ENCODE measurements around the gene GPR149. TPM values are rescaled to one million over a fixed set of nuclear protein-coding genes. Genes with fewer than 3 reads are reported as not detected.

The GPR149 gene
- total and polyA plus RNA-seq, 2 donors = 0.02 TPM; not detected in 1

DNA sequence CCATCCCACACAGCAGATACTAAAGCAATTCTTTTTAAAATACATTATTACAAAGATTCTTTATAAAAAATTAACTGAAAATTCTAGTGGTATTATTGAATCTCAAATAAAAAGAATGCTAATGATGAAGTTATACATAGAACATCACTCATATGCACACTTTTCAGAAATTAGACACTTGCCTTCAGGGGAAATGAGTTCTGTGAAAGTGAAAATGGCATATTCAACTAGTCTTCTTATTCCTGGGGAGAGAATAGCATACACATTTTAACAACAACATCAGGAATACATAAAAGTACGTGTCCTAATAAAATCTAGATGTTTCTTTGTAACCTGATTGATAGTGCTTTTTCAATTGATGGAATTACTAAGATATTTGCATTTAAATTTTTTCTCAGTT is 68.9 kb downstream of the GPR149 start:
- WGBS = 88% methylated on average over 1 of the region's 1 CpG
- Histone ChIP-seq H3K27ac (ENCODE audit: low read depth in 1 of 2, low read length in 1 of 2) (no peak overlapping the region), H3K4me1 (ENCODE audit: control insufficient read depth in 2 of 2, insufficient read depth in 2 of 2, low read length in 2 of 2) (no peaks in the 10 kb centered on the region), H3K36me3 (ENCODE audit: control insufficient read depth in 2 of 2, insufficient read depth in 2 of 2, low read length in 1 of 2) (no peaks in the 10 kb centered on the region), H3K9me3 (ENCODE audit: control insufficient read depth in 2 of 2, insufficient read depth in 1 of 2, low read length in 1 of 2) (no peaks in the 10 kb centered on the region), H3K27me3 (ENCODE audit: control insufficient read depth in 2 of 2, insufficient read depth in 1 of 2, low read length in 1 of 2) (no peaks in the 10 kb centered on the region), H3K4me3 (ENCODE audit: low read length in 2 of 2) (no peak overlapping the region)
- DNase-seq (ENCODE audit: low read depth in 6 of 9, low spot score in 9 of 9) = no peak

DNA sequence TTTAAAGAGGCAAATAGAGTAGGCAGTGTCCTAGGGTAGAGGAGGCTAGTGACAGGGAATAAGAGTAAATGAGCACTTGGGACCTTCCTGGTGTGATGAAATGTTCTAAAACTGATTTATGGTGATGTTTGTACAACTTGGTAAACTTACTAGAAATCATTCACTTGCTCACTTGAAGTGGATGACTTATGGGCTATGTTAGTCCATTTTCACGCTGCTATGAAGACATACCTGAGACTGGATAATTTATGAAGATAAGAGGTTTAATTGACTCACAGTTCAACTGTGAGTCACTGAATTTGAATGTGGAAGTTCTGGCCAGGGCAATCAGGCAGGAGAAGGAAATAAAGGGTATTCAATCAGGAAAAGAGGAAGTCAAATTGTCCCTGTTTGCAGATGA is 74.0 kb downstream of the GPR149 start:
- H3K27me3 ChIP-seq (ENCODE audit: control insufficient read depth in 2 of 2, insufficient read depth in 1 of 2, low read length in 1 of 2) = no peaks in the 10 kb centered on the region
- no peak for DNase-seq (ENCODE audit: low read depth in 6 of 9, low spot score in 9 of 9)
- no peaks in the 10 kb centered on the region for H3K36me3 ChIP-seq (ENCODE audit: control insufficient read depth in 2 of 2, insufficient read depth in 2 of 2, low read length in 1 of 2)
- WGBS = 51% methylated on average over 1 of the region's 1 CpG
- no peaks in the 10 kb centered on the region for H3K9me3 ChIP-seq (ENCODE audit: control insufficient read depth in 2 of 2, insufficient read depth in 1 of 2, low read length in 1 of 2)
- no peak overlapping the region for H3K27ac ChIP-seq (ENCODE audit: low read depth in 1 of 2, low read length in 1 of 2)
- H3K4me3 ChIP-seq (ENCODE audit: low read length in 2 of 2) = no peak overlapping the region
- H3K4me1 ChIP-seq (ENCODE audit: control insufficient read depth in 2 of 2, insufficient read depth in 2 of 2, low read length in 2 of 2) = no peaks in the 10 kb centered on the region

DNA sequence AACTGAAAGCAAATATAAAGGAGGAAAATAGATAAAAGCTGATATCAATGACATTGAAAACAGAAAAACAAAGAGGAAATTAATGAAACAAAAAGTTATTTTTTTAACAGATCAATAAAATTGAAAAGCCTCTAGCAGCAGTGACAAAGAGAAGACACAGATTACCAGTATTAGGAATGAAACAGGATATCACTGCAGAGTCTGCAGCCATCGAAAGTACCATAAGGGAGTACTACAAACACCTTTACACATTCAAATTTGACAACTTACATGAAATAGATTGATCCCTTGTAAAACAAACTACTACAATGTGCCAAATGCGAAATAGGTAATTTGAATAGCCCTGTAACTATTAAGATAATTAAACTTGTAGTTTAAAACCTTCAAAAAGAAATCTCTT is 80.8 kb downstream of the GPR149 start:
- H3K27ac ChIP-seq (ENCODE audit: low read depth in 1 of 2, low read length in 1 of 2) = no peak overlapping the region
- H3K9me3 ChIP-seq (ENCODE audit: control insufficient read depth in 2 of 2, insufficient read depth in 1 of 2, low read length in 1 of 2) = no peaks in the 10 kb centered on the region
- no peak overlapping the region for H3K4me3 ChIP-seq (ENCODE audit: low read length in 2 of 2)
- no peaks in the 10 kb centered on the region for H3K4me1 ChIP-seq (ENCODE audit: control insufficient read depth in 2 of 2, insufficient read depth in 2 of 2, low read length in 2 of 2)
- no peaks in the 10 kb centered on the region for H3K36me3 ChIP-seq (ENCODE audit: control insufficient read depth in 2 of 2, insufficient read depth in 2 of 2, low read length in 1 of 2)
- no peaks in the 10 kb centered on the region for H3K27me3 ChIP-seq (ENCODE audit: control insufficient read depth in 2 of 2, insufficient read depth in 1 of 2, low read length in 1 of 2)
- WGBS = 90% methylated on average over 2 of the region's 2 CpGs
- DNase-seq (ENCODE audit: low read depth in 6 of 9, low spot score in 9 of 9) = no peak

DNA sequence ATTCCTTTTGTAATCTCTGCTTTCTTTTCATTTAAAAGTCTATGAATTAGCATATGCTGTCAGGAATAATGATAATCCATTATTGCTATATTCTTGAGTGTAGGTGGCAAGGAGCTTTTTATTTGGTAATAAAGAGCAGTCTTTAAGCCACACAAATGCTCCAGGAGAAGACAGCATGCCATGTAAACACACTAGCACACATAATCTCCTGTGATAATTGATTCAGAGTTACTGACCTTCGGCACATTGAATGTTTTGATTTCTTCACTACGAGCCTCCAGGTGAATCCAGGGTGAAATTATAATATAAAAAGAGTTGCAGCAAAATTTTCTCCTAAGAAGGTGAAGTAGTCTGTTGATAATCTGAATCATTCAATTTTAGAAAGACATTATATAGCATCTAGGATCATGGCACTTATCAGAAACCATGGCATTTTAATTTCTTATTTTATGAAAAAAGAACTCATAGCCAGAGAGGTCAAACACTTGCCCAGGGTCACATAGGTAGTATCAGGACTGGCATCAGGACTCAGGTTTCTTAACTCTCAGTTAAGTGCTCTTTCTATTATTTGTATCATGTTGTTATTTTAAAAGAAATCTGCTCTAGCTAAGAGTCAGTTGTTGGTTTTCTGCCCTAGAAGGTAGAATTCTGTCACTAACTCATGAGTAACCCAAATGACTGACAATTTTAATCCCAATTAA is 84.4 kb downstream of the GPR149 start:
- Histone ChIP-seq H3K27me3 (ENCODE audit: control insufficient read depth in 2 of 2, insufficient read depth in 1 of 2, low read length in 1 of 2) (no peaks in the 10 kb centered on the region), H3K4me1 (ENCODE audit: control insufficient read depth in 2 of 2, insufficient read depth in 2 of 2, low read length in 2 of 2) (no peaks in the 10 kb centered on the region), H3K36me3 (ENCODE audit: control insufficient read depth in 2 of 2, insufficient read depth in 2 of 2, low read length in 1 of 2) (no peaks in the 10 kb centered on the region), H3K27ac (ENCODE audit: low read depth in 1 of 2, low read length in 1 of 2) (no peak overlapping the region), H3K9me3 (ENCODE audit: control insufficient read depth in 2 of 2, insufficient read depth in 1 of 2, low read length in 1 of 2) (no peaks in the 10 kb centered on the region), H3K4me3 (ENCODE audit: low read length in 2 of 2) (no peak overlapping the region)
- no peak for DNase-seq (ENCODE audit: low read depth in 6 of 9, low spot score in 9 of 9)
- WGBS = 94% methylated on average over 2 of the region's 2 CpGs

DNA sequence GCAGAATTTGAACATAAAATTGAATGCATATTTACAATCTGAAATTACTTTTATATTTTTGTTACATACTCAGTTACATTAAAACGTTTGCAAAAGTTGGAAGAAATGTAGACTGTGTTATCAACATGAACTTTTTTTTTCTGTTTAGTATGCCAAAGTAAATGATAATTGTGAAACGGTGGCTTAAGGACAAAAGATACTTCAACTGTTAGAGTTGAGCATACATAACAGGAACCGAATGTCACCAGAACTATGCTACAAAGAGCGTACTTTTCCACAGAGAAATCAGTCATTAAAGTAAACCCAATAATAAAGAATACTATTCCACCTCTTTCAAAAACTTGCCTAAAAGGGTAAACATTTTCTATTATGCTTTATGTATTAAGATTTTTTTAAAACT is 91.4 kb downstream of the GPR149 start:
- DNase-seq (ENCODE audit: low read depth in 6 of 9, low spot score in 9 of 9) = no peak
- Histone ChIP-seq H3K9me3 (ENCODE audit: control insufficient read depth in 2 of 2, insufficient read depth in 1 of 2, low read length in 1 of 2) (no peaks in the 10 kb centered on the region), H3K36me3 (ENCODE audit: control insufficient read depth in 2 of 2, insufficient read depth in 2 of 2, low read length in 1 of 2) (no peaks in the 10 kb centered on the region), H3K27me3 (ENCODE audit: control insufficient read depth in 2 of 2, insufficient read depth in 1 of 2, low read length in 1 of 2) (no peaks in the 10 kb centered on the region), H3K4me1 (ENCODE audit: control insufficient read depth in 2 of 2, insufficient read depth in 2 of 2, low read length in 2 of 2) (no peaks in the 10 kb centered on the region), H3K4me3 (ENCODE audit: low read length in 2 of 2) (no peak overlapping the region), H3K27ac (ENCODE audit: low read depth in 1 of 2, low read length in 1 of 2) (no peak overlapping the region)
- WGBS = 92% methylated on average over 4 of the region's 4 CpGs

DNA sequence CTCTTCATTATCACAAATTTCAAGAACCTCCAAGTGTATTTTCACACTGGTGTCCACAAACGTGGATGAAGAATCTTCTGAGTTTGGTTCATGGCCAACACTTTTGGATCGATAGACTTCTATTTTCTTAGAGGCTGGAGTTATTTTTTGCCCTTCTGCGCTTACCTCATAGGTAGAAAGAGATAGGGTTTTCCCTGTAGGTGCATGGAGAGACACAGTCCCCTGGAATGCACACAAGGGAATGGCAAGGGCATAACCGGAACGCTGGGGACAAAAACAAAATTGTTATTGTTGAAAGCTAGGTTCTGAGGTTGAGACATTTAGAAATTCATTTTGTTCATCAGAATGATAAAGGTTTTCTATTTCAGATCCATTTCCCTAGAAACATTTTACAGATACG is 92.0 kb downstream of the GPR149 start:
- Histone ChIP-seq H3K9me3 (ENCODE audit: control insufficient read depth in 2 of 2, insufficient read depth in 1 of 2, low read length in 1 of 2) (no peaks in the 10 kb centered on the region), H3K27me3 (ENCODE audit: control insufficient read depth in 2 of 2, insufficient read depth in 1 of 2, low read length in 1 of 2) (no peaks in the 10 kb centered on the region), H3K27ac (ENCODE audit: low read depth in 1 of 2, low read length in 1 of 2) (no peak overlapping the region), H3K4me1 (ENCODE audit: control insufficient read depth in 2 of 2, insufficient read depth in 2 of 2, low read length in 2 of 2) (no peaks in the 10 kb centered on the region), H3K4me3 (ENCODE audit: low read length in 2 of 2) (no peak overlapping the region), H3K36me3 (ENCODE audit: control insufficient read depth in 2 of 2, insufficient read depth in 2 of 2, low read length in 1 of 2) (no peaks in the 10 kb centered on the region)
- no peak for DNase-seq (ENCODE audit: low read depth in 6 of 9, low spot score in 9 of 9)
- 96% methylated on average over 6 of the region's 6 CpGs for WGBS

DNA sequence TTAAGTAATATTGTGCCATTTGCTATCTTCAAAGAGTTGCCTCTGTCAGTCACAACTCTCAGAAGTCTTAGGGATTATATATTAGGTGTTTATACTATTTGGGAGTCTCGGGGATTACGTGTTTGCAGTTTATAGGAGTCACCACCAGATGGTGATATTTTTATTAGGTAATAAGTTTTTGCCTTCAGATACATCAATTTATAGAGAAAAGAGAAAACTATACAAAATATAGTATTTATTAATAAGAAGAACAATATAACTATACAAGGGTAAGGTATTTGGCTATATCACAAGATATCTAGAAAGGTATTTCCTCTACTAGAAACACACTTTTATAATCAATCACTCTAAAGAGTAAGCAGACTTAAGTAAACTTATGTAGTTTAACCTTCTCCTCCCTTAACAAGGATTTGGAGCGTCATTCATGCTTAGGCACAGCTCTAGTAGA is 95.0 kb downstream of the GPR149 start:
- peak in 2 of 9 donors; percentile 17 to 31 for DNase-seq (ENCODE audit: low read depth in 6 of 9, low spot score in 9 of 9)
- Histone ChIP-seq H3K4me1 (ENCODE audit: control insufficient read depth in 2 of 2, insufficient read depth in 2 of 2, low read length in 2 of 2) (no peaks in the 10 kb centered on the region), H3K4me3 (ENCODE audit: low read length in 2 of 2) (no peak overlapping the region), H3K27ac (ENCODE audit: low read depth in 1 of 2, low read length in 1 of 2) (no peak overlapping the region), H3K9me3 (ENCODE audit: control insufficient read depth in 2 of 2, insufficient read depth in 1 of 2, low read length in 1 of 2) (no peaks in the 10 kb centered on the region), H3K27me3 (ENCODE audit: control insufficient read depth in 2 of 2, insufficient read depth in 1 of 2, low read length in 1 of 2) (no peaks in the 10 kb centered on the region), H3K36me3 (ENCODE audit: control insufficient read depth in 2 of 2, insufficient read depth in 2 of 2, low read length in 1 of 2) (no peaks in the 10 kb centered on the region)
- 37% methylated on average over 3 of the region's 3 CpGs for WGBS

DNA sequence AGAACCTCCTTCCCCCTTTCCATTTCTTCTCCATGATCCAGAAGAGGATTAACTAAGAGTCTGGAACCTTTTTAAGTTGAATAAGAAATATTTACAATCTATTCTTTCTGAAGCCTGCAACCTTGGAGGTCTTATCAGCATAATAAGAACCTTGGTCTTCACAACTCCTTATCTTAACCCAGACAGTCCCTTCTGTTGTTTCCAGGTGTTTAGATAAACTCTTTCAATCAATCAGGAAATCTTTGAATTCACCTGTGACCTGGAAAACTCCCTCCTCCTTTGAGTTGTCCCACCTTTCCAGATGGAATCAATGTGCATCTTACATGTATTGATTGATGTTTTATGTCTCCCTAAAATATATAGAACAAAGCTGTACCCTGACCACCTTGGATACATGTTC is 102.1 kb downstream of the GPR149 start:
- no peaks in the 10 kb centered on the region for H3K9me3 ChIP-seq (ENCODE audit: control insufficient read depth in 2 of 2, insufficient read depth in 1 of 2, low read length in 1 of 2)
- no peak overlapping the region for H3K27ac ChIP-seq (ENCODE audit: low read depth in 1 of 2, low read length in 1 of 2)
- no peak for DNase-seq (ENCODE audit: low read depth in 6 of 9, low spot score in 9 of 9)
- H3K36me3 ChIP-seq (ENCODE audit: control insufficient read depth in 2 of 2, insufficient read depth in 2 of 2, low read length in 1 of 2) = no peaks in the 10 kb centered on the region
- H3K4me1 ChIP-seq (ENCODE audit: control insufficient read depth in 2 of 2, insufficient read depth in 2 of 2, low read length in 2 of 2) = peaks cover 1 to 3% of the 10 kb centered on the region in 2 donors
- no peak overlapping the region for H3K4me3 ChIP-seq (ENCODE audit: low read length in 2 of 2)
- H3K27me3 ChIP-seq (ENCODE audit: control insufficient read depth in 2 of 2, insufficient read depth in 1 of 2, low read length in 1 of 2) = no peaks in the 10 kb centered on the region

DNA sequence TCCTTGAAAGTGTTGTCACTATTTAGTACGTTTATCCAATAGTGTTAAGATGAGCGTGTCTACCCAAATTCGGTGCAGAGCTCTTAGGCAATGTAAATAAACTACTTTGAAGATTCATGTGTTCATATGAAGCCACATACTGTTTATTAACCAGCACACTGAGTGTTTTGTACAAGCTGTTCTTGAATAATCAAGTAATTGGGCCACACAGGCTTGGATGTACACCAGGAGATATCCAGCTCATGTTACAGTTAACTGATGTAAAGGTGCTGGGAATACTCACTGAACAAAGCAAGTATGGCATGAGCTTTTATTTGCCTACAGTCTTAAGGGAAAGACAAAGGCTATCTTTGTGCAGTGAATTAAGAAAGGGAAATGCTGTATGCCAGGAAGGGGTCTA is 105.1 kb downstream of the GPR149 start:
- DNase-seq (ENCODE audit: low read depth in 6 of 9, low spot score in 9 of 9) = peak in 2 of 9 donors; percentile 9 to 26
- peak overlapping the region in 1 of 2 donors; percentile 25 for H3K27ac ChIP-seq (ENCODE audit: low read depth in 1 of 2, low read length in 1 of 2)
- no peaks in the 10 kb centered on the region for H3K9me3 ChIP-seq (ENCODE audit: control insufficient read depth in 2 of 2, insufficient read depth in 1 of 2, low read length in 1 of 2)
- H3K27me3 ChIP-seq (ENCODE audit: control insufficient read depth in 2 of 2, insufficient read depth in 1 of 2, low read length in 1 of 2) = no peaks in the 10 kb centered on the region
- peaks cover 0 to 4% of the 10 kb centered on the region in 2 donors for H3K36me3 ChIP-seq (ENCODE audit: control insufficient read depth in 2 of 2, insufficient read depth in 2 of 2, low read length in 1 of 2)
- H3K4me3 ChIP-seq (ENCODE audit: low read length in 2 of 2) = peak overlapping the region in 1 of 2 donors; percentile 67
- H3K4me1 ChIP-seq (ENCODE audit: control insufficient read depth in 2 of 2, insufficient read depth in 2 of 2, low read length in 2 of 2) = peaks cover 9 to 12% of the 10 kb centered on the region in 2 donors
- 95% methylated on average over 3 of the region's 3 CpGs for WGBS

Measured in thymus (tissue), 11 donors.